ENCODE results near the gene OGFOD1.

Gene OGFOD1

GRCh38 chr16:56426585-56426984 lies 24.8 kb upstream of the OGFOD1 start:
- DNase-seq (ENCODE audit: low read depth) = no peak
- H3K4me3 ChIP-seq (replicated peaks; ENCODE audit: low read depth, low read length) = no peak overlapping the region
- TF ChIP-seq CTCF (IDR thresholded peaks at IDR 0.05; ENCODE audit: low read length, missing control alignments) = no peak

- no peak overlapping the region for H3K4me3 ChIP-seq (replicated peaks; ENCODE audit: low read depth, low read length)
- no peak for TF ChIP-seq CTCF (IDR thresholded peaks at IDR 0.05; ENCODE audit: low read length, missing control alignments)
- no peak for DNase-seq (ENCODE audit: low read depth)
These were observed 23.3 kb upstream of the OGFOD1 start for GRCh38 chr16:56428091-56428490.

- no peak for DNase-seq (ENCODE audit: low read depth)
- TF ChIP-seq CTCF (IDR thresholded peaks at IDR 0.05; ENCODE audit: low read length, missing control alignments) = no peak
- no peak overlapping the region for H3K4me3 ChIP-seq (replicated peaks; ENCODE audit: low read depth, low read length)
These were observed 15.1 kb upstream of the OGFOD1 start for GRCh38 chr16:56436258-56436657.

GRCh38 chr16:56438038-56438437 lies 13.3 kb upstream of the OGFOD1 start:
- TF ChIP-seq CTCF (IDR thresholded peaks at IDR 0.05; ENCODE audit: low read length, missing control alignments) = no peak
- H3K4me3 ChIP-seq (replicated peaks; ENCODE audit: low read depth, low read length) = no peak overlapping the region
- no peak for DNase-seq (ENCODE audit: low read depth)

- TF ChIP-seq CTCF (IDR thresholded peaks at IDR 0.05; ENCODE audit: low read length, missing control alignments) = no peak
- no peak for DNase-seq (ENCODE audit: low read depth)
- H3K4me3 ChIP-seq (replicated peaks; ENCODE audit: low read depth, low read length) = no peak overlapping the region
These were observed 4.1 kb upstream of the OGFOD1 start for GRCh38 chr16:56447286-56447685.

GRCh38 chr16:56448005-56448404 lies 3.3 kb upstream of the OGFOD1 start:
- TF ChIP-seq CTCF (IDR thresholded peaks at IDR 0.05; ENCODE audit: low read length, missing control alignments) = no peak
- DNase-seq (ENCODE audit: low read depth) = no peak
- no peak overlapping the region for H3K4me3 ChIP-seq (replicated peaks; ENCODE audit: low read depth, low read length)

GRCh38 chr16:56450275-56450985 lies 924 bp upstream of the OGFOD1 start:
- peak overlapping the region; percentile 89 for H3K4me3 ChIP-seq (replicated peaks; ENCODE audit: low read depth, low read length)
- peak; percentile 15 for DNase-seq (ENCODE audit: low read depth)
- no peak for TF ChIP-seq CTCF (IDR thresholded peaks at IDR 0.05; ENCODE audit: low read length, missing control alignments)

Measured in fibroblast of pulmonary artery (primary cell).